Measurements from ENCODE around the gene HMOX1. TPM values are rescaled to one million over a fixed set of nuclear protein-coding genes. Genes with fewer than 3 reads are reported as not detected.

The HMOX1 gene
- total and polyA plus RNA-seq, 2 of the 13 experiments (the other 11 are each of a cell fraction or from before 2014, with no cell fraction given): 53.6 to 67.4 TPM

DNA sequence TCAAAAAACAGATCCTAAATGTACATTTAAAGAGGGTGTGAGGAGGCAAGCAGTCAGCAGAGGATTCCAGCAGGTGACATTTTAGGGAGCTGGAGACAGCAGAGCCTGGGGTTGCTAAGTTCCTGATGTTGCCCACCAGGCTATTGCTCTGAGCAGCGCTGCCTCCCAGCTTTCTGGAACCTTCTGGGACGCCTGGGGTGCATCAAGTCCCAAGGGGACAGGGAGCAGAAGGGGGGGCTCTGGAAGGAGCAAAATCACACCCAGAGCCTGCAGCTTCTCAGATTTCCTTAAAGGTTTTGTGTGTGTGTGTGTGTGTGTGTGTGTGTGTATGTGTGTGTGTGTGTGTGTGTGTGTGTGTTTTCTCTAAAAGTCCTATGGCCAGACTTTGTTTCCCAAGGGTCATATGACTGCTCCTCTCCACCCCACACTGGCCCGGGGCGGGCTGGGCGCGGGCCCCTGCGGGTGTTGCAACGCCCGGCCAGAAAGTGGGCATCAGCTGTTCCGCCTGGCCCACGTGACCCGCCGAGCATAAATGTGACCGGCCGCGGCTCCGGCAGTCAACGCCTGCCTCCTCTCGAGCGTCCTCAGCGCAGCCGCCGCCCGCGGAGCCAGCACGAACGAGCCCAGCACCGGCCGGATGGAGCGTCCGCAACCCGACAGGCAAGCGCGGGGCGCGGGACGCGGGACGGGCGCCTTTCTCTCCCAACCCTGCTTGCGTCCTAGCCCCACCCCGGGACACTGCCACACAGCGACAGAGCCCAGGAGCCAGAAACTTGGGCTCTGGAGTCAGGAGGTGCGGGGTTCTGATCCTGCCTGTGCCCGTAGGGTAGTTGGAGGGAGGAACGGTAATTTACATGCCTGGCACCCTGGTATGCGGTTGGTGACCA lies at the start of gene HMOX1 (continued):
- TF ChIP-seq ZNF772 (CRISPR knock-in tag; IDR thresholded peaks at IDR 0.05) (0 out of 2 replicates have a peak, but pooled peaks have one; percentile 82), ZFX (CRISPR knock-in tag; IDR thresholded peaks at IDR 0.05; ENCODE audit: low read depth) (peak; percentile 60), HOXA5 (CRISPR knock-in tag; IDR thresholded peaks at IDR 0.05) (peak; percentile 84), NR1H2 (CRISPR knock-in tag; IDR thresholded peaks at IDR 0.05; ENCODE audit: borderline replicate concordance, low read depth) (no peak), ZIK1 (CRISPR knock-in tag; IDR thresholded peaks at IDR 0.05; ENCODE audit: borderline replicate concordance, low read depth) (no peak), ZNF441 (CRISPR knock-in tag; IDR thresholded peaks at IDR 0.05; ENCODE audit: borderline replicate concordance) (peak; percentile 53; the same call in 1 of the 2 replicates), ZNF839 (CRISPR knock-in tag; IDR thresholded peaks at IDR 0.05; ENCODE audit: borderline replicate concordance) (no peak), HOXD1 (CRISPR knock-in tag; IDR thresholded peaks at IDR 0.05) (0 out of 2 replicates have a peak, but pooled peaks have one; percentile 51), SOX13 (IDR thresholded peaks at IDR 0.05) (no peak), SOX13 (CRISPR knock-in tag; conservative IDR thresholded peaks at IDR 0.05 in 1 of 2, IDR thresholded peaks at IDR 0.05 in 1 of 2) (peak in 1 of 2 experiments; percentile 77; a peak in 2 of 4 replicates), YEATS4 (CRISPR knock-in tag; IDR thresholded peaks at IDR 0.05; ENCODE audit: borderline replicate concordance) (peak; percentile 69; the same call in 1 of the 2 replicates), ADNP (CRISPR knock-in tag; IDR thresholded peaks at IDR 0.05) (no peak), FOXM1 (CRISPR knock-in tag; IDR thresholded peaks at IDR 0.05) (no peak)
- TF ChIP-seq, protein P1, sequence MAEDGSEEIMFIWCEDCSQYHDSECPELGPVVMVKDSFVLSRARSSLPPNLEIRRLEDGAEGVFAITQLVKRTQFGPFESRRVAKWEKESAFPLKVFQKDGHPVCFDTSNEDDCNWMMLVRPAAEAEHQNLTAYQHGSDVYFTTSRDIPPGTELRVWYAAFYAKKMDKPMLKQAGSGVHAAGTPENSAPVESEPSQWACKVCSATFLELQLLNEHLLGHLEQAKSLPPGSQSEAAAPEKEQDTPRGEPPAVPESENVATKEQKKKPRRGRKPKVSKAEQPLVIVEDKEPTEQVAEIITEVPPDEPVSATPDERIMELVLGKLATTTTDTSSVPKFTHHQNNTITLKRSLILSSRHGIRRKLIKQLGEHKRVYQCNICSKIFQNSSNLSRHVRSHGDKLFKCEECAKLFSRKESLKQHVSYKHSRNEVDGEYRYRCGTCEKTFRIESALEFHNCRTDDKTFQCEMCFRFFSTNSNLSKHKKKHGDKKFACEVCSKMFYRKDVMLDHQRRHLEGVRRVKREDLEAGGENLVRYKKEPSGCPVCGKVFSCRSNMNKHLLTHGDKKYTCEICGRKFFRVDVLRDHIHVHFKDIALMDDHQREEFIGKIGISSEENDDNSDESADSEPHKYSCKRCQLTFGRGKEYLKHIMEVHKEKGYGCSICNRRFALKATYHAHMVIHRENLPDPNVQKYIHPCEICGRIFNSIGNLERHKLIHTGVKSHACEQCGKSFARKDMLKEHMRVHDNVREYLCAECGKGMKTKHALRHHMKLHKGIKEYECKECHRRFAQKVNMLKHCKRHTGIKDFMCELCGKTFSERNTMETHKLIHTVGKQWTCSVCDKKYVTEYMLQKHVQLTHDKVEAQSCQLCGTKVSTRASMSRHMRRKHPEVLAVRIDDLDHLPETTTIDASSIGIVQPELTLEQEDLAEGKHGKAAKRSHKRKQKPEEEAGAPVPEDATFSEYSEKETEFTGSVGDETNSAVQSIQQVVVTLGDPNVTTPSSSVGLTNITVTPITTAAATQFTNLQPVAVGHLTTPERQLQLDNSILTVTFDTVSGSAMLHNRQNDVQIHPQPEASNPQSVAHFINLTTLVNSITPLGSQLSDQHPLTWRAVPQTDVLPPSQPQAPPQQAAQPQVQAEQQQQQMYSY (CRISPR knock-in tag; IDR thresholded peaks at IDR 0.05): no peak
- TF ChIP-seq, protein P2, sequence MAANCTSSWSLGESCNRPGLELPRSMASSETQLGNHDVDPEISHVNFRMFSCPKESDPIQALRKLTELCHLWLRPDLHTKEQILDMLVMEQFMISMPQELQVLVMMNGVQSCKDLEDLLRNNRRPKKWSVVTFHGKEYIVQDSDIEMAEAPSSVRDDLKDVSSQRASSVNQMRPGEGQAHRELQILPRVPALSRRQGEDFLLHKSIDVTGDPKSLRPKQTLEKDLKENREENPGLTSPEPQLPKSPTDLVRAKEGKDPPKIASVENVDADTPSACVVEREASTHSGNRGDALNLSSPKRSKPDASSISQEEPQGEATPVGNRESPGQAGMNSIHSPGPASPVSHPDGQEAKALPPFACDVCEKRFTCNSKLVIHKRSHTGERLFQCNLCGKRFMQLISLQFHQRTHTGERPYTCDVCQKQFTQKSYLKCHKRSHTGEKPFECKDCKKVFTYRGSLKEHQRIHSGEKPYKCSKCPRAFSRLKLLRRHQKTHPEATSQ (CRISPR knock-in tag; IDR thresholded peaks at IDR 0.05; ENCODE audit: borderline replicate concordance): no peak
- TF ChIP-seq, protein P3, sequence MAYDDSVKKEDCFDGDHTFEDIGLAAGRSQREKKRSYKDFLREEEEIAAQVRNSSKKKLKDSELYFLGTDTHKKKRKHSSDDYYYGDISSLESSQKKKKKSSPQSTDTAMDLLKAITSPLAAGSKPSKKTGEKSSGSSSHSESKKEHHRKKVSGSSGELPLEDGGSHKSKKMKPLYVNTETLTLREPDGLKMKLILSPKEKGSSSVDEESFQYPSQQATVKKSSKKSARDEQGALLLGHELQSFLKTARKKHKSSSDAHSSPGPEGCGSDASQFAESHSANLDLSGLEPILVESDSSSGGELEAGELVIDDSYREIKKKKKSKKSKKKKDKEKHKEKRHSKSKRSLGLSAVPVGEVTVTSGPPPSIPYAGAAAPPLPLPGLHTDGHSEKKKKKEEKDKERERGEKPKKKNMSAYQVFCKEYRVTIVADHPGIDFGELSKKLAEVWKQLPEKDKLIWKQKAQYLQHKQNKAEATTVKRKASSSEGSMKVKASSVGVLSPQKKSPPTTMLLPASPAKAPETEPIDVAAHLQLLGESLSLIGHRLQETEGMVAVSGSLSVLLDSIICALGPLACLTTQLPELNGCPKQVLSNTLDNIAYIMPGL (CRISPR knock-in tag; IDR thresholded peaks at IDR 0.05; ENCODE audit: borderline replicate concordance in 1 of 2, low read depth in 1 of 2): peak; percentile 61 to 74; a peak in 2 of 4 replicates
